Cardiac atrium fibroblast (primary cell): ENCODE results near the gene HOTAIR. TPM values are rescaled to one million over a fixed set of nuclear protein-coding genes. Genes with fewer than 3 reads are reported as not detected.

Source experiments
- total RNA-seq: library from RNA; depleted of rRNA; stranded (reverse); fragments of >200 nt; gene quantifications from 2 replicates; pipeline ENCODE4 v1.2.3, GENCODE V29; 2015

Gene HOTAIR
- total RNA-seq: not detected in 2 replicates

GRCh38 chr12:53974084-53975063 is at the start of gene HOTAIR:
TSS of gene HOTAIR (minus strand) at chr12:53974954.

GRCh38 chr12:54000116-54001114 is 25.7 kb upstream of the HOTAIR start, which contains the start of gene HOXC9:
TSS of gene HOXC9 (plus strand) at chr12:54000161. CDS start at chr12:54000189, 28 bp downstream.

GRCh38 chr12:53984901-53985691 is 10.3 kb upstream of the HOTAIR start, which contains the start of gene HOXC10:
TSS of gene HOXC10 (plus strand) at chr12:53985146. CDS start at chr12:53985260, 114 bp downstream.

GRCh38 chr12:53972722-53973235 is 2.0 kb downstream of the HOTAIR start, which contains the start of gene HOXC11:
TSS of gene HOXC11 (plus strand) at chr12:53973126. CDS start at chr12:53973242, 116 bp downstream.

GRCh38 chr12:53954694-53955035 is 20.1 kb downstream of the HOTAIR start, which contains the start of gene HOXC12:
TSS of gene HOXC12 (plus strand) at chr12:53954903. CDS start at chr12:53954930, 27 bp downstream.

GRCh38 chr12:53938326-53939140 is 36.2 kb downstream of the HOTAIR start, which contains the start of gene HOXC13:
TSS of gene HOXC13 (plus strand) at chr12:53938831. CDS start at chr12:53938907, 76 bp downstream.

Other genes with a start within 250 kb of the HOTAIR start
- 79.5 and 83.9 TPM in 2 replicates for gene CALCOCO1, start 247.5 kb downstream of the HOTAIR start, total RNA-seq
- not detected in 2 replicates for gene CISTR, start 223.0 kb downstream of the HOTAIR start, total RNA-seq
- not detected in 2 replicates for gene HOXC13, start 36.1 kb downstream of the HOTAIR start, total RNA-seq
- not detected in 2 replicates for gene HOXC12, start 20.1 kb downstream of the HOTAIR start, total RNA-seq
- gene HOXC11, start 1.8 kb downstream of the HOTAIR start, total RNA-seq: not detected in 2 replicates
- gene HOXC10, start 10.2 kb upstream of the HOTAIR start, total RNA-seq: not detected in 2 replicates
- gene HOXC9, start 25.2 kb upstream of the HOTAIR start, total RNA-seq: not detected in 2 replicates
- not detected in 2 replicates for gene HOXC8, start 34.0 kb upstream of the HOTAIR start, total RNA-seq
- not detected in 2 replicates for gene HOXC6, start 53.5 kb upstream of the HOTAIR start, total RNA-seq
- not detected in 2 replicates for gene HOXC5, start 58.1 kb upstream of the HOTAIR start, total RNA-seq
- gene HOXC4, start 78.9 kb upstream of the HOTAIR start, total RNA-seq: not detected in 2 replicates
- 33.4 and 57.5 TPM in 2 replicates for gene SMUG1, start 214.0 kb upstream of the HOTAIR start, total RNA-seq